ENCODE measurements around the gene FRMPD3. TPM values are rescaled to one million over a fixed set of nuclear protein-coding genes. Genes with fewer than 3 reads are reported as not detected.
"Not testable (repeated sequence)": the region's sequence is repeated elsewhere in the genome, so short reads cannot be mapped to it uniquely, and the experiment has no call there.

The FRMPD3 gene
- polyA plus RNA-seq (ENCODE audit: insufficient read length in 3 of 3): under 1 TPM; 0.46 to 0.53 (median 0.48) TPM
- long read RNA-seq, donor 1: 0 reads
- long read RNA-seq, donor 2: 0 reads
- long read RNA-seq, donor 3: 0 reads
- long read RNA-seq, donor 4: 0 reads
- long read RNA-seq, donor 5: 0 reads
- long read RNA-seq, donor 6: 0 reads
- long read RNA-seq, donor 7: 0 reads
- long read RNA-seq, donor 8: 0 reads
- long read RNA-seq, donor 9: 0 reads
- long read RNA-seq, donor 10: 0 reads
- long read RNA-seq, donor 11: 0 reads
- long read RNA-seq, donor 12: 0 reads
- long read RNA-seq, donor 13: 0 reads
- long read RNA-seq, donor 14: 0 reads
- long read RNA-seq, donor 15: 0 reads
- long read RNA-seq, donor 16: 0 reads

DNA sequence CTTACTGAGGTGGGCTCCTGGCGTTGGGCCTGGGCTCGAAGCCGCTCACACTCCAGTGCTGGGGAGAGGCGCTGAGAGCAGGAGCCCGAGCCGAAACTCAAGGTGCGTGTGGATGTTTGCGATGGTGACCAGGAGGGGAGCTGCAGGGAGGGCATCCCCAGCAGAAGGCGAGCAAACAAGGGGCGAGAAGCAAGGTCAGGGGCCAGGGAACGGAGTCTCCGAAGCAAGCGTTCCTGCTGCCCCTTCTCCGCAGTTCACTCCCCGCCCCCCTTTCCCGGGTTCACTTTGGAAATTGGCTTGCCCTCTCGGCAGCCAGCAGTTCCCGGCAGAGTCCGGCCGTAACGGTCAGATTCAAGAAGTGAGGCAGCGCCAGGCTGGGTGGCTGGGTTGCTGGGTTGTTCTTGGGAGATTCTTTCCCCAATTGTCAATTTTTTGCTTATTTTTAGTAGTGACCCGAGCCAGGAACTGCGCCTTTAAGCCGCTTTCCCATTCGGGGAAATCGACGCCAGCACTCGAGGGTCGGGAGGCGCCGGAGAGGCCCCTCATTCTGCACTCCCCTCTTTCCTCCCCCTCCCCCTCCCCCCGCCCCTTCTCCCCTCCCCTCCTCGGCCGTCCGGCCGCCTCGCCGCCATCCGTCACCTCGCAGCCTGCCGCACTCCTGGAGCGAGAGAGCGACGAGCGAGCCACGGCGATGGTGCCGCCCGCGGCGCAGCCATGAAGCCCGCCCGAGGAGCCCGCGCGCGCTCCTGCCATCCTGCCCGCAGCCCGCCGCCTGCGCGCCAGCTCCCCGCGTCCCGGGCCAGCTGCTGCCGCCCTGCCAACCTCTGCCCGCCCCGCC is at the start of gene FRMPD3:
TSS of gene FRMPD3 (plus strand) at position 655 of the 838 bp plus-strand sequence. CDS start 76,937 bp downstream, outside the sequence.
- no peak for DNase-seq

GRCh38 chrX:107420571-107420970 is 28.9 kb upstream of the FRMPD3 start:
- DNase-seq: no peak

GRCh38 chrX:107421337-107421861 is 28.1 kb upstream of the FRMPD3 start:
- DNase-seq: no peak

DNA sequence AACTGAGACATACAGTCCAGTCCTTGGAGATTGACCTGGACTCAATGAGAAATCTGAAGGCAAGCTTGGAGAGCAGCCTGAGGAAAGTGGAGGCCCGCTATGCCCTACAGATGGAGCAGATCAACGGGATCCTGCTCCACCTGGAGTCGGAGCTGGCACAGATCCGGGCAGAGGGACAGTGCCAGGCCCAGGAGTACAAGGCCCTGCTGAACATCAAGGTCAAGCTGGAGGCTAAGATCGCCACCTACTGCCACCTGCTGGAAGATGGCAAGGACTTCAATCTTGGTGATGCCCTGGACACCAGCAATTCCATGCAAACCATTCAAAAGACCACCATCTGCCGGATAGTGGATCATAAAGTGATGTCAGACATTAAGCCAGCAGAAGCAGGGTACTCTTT is 20.4 kb upstream of the FRMPD3 start:
- no peak for DNase-seq

DNA sequence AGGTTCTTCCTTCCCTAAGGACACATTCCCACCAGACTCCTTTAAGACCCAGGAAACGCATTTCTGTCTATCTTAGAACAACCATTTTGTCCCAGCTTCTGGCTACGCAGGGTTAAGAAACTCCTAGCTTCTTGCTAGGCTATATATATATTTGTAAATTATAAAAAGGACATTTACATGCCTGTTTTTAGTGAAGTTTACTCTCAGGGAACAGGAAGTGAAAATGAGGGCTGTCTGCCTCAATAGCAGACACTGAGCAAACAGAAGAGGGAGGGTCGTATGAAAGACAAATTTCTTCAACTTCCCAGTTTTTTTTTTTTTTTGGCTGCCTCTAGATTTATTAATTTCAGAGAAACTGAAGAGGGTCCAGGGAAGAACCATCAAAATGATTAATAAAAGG is 9.3 kb upstream of the FRMPD3 start:
- DNase-seq: no peak

DNA sequence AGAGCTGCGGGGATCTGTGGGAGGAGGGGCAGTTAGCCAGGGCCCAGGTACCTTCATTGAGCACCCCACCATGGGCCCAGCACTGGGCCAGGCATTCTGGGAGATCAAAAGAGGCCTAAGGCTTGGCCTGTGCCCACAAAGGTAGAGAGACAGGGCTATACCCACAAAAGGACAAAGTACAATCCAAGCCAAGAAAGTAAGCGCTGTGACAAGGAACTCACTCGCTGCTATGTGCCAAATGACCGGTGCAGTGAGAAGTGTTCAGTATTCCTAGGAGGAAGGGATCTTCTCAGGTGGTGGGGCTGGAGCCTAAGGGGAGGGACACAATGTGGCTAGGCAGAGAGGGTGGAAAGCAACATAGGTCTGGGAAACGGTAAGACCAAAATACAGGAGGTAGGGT is 8.8 kb upstream of the FRMPD3 start:
- no peak for DNase-seq

- no peak for DNase-seq
These were observed 6.4 kb upstream of the FRMPD3 start for GRCh38 chrX:107442914-107443527.

- no peak for DNase-seq
These were observed 4.3 kb upstream of the FRMPD3 start for GRCh38 chrX:107445146-107445545.

- no peak for DNase-seq
These were observed 3.8 kb upstream of the FRMPD3 start for GRCh38 chrX:107445631-107446030.

DNA sequence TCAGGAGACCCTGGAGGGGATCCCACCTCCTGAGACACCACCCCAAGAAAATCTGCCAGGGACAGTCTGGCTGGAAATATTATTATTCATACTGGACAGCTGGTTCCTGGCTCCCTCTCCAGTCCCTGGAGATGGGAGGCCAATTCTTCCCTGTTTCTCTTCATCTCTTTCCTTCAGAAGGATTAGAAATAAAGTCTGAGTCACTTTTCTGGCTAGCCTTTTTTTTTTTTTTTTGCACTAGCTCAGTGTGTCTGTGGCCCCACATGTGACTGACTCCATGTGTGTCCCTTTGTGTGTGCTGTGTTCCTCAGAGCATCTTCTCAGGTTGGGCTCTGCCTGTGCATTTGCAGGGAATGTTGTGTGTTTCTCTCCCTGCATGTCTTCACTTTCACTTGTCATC is 1.8 kb upstream of the FRMPD3 start:
- DNase-seq: no peak

- no peak for DNase-seq
These were observed 841 bp upstream of the FRMPD3 start for GRCh38 chrX:107448625-107448997.

DNA sequence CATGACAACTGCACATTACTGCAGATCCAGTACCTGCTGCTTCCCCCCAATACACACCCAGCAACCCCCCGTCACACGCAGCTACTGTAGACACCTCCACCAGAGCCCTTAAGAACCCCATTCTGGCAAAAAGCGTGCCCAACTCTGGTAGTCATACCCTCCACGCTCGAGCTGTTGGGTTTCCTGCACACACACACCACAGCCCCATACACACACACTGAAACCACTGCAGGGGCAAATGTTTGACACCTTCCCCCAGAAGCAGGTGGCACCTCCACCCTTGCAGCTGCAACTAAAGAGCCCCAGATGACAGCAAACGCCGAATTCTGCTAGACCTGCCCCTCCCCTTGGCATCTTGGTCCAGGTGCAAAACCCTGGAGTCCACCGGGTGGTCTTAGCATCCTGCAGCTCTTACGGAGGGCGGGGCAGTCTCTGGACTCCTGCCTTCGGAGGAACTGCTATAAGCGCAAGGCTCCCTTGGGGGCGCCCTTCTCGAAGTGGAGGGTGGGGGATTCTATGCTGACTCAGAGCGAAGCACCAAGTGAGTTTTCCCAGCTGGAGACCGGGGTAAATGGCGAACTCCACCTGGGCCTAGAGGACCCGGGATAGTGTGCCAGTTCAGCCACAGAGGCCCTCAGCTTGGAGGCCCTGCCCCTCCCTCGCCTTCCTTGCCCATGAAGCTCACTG is 1.5 kb downstream of the FRMPD3 start:
- DNase-seq: no peak

DNA sequence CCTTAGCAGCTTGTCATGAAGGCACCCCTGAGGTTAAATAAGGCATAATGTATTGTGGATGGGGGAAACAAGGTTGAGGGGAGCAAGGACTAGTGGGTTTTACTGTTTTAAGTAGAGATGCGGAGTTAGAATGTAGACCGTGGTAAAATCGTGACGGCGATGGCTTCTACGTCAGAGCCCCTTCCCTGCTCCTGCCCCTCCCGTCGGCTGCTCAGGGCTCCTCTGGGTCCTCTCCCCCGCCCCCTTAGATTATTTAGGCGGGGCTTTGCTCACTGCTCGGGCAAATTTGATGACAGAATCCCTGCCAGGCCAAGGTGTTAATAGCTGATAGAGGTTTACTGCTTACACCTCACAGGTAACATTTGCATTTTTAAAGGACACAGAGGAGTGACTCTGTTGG is 2.3 kb downstream of the FRMPD3 start:
- DNase-seq: no peak

DNA sequence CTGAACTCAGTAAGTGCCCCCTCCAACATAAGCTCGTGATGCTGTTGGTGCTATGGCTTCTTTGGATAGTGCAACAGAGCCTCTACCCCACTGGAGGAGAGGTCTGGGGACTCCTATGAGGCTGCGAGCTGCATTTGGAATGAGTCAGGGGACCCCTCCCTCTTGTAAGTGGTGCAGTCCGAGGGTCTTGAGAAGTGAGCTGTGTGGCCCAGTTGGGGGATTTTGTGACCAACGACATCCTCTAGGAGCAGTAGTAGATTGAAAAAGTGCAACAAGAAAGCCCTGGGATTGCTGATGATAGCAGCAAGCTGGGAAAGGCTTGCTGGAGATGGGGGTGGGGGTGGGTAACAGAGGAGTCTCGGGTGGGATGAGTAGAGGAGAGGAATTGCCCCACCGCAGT is 3.1 kb downstream of the FRMPD3 start:
- no peak for DNase-seq

DNA sequence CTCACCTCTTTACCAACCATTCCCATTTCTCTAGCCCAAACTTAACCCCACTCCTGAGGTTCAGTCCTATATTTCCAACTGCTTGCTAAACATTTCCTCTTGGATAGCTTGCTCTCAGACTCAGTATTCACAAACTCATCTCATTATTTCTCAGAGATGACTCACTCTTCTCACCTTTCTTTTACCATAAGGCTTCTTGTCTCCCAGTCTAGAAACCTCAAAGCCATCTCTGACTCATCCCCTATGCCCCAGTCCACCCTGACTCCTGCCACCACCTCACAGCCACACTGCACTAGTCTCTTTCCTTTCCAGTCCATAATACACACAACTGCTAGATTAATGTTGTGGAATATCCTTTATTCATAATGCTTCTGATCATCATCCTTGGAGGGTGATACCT is 4.8 kb downstream of the FRMPD3 start:
- no peak for DNase-seq

DNA sequence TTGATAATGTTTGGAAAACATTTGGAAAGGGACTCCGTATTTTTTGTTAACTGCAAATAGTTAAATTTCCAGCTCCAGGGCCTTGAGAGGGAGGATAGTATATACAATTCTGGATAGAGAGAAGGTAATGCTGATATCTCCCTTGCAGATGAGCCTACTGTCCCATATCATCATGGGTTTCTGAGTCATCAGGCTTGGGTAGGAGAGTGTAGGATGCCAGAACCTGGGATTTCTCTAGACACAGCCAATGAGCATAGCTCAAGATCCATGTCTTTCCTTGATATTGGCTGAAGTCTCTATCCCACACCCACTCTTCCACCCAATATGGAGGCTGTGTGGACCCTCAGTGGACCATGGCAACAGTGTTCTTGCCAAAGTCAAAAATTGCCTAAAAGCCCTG is 7.8 kb downstream of the FRMPD3 start:
- DNase-seq: no peak

- no peak for DNase-seq
These were observed 16.6 kb downstream of the FRMPD3 start for GRCh38 chrX:107465932-107466620.

DNA sequence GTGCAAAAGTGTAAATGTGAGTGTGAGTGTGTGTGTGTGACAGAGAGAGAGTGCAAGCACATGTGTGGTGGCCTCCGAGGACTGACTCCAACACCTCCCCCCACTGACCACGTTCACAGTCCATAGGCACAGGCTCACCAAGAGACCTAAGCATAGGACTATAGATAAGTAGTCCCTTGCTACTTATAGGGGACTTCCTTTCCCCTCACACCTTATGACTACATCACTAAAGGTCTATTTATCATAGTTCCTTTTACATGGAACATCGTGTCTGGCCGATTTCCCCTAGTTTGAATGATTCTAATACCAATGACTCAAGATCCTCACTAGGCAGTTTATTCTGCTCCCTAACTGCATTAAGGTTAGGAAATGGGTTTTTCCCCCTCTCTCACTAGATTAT is 17.8 kb downstream of the FRMPD3 start:
- no peak for DNase-seq

- no peak for DNase-seq
These were observed 20.7 kb downstream of the FRMPD3 start for GRCh38 chrX:107470198-107470597.

DNA sequence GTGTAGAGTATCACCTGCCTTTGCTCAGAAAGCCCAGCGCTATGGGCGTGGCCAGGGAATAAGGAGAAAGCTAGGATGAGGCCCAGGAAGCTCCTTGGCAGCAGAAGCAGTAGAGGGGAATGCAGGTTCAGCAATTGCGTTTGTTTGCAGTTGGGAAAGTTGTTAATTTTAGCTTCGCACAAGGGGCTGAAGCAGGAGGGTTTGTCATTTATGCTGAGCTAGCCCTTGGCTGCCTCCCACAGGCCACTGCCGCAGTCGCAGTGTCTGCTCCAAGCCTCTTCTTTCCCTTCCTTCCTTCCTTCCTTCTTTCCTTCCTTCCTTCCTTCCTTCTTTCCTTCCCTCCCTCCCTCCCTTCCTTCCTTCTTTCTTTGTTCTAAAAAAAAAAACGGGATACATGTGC is 21.5 kb downstream of the FRMPD3 start:
- no peak for DNase-seq

- not testable (repeated sequence) for DNase-seq
These were observed 22.0 kb downstream of the FRMPD3 start for GRCh38 chrX:107471420-107471819.
